TTC549 (cell line): ENCODE data around the gene AKR1C3.

Experiments
- FAIRE-seq: peaks from 2 replicates; lab custom pipeline; 2012; peaks lifted over from hg19 to GRCh38; lab: Jason Lieb, UNC

Gene AKR1C3

DNA sequence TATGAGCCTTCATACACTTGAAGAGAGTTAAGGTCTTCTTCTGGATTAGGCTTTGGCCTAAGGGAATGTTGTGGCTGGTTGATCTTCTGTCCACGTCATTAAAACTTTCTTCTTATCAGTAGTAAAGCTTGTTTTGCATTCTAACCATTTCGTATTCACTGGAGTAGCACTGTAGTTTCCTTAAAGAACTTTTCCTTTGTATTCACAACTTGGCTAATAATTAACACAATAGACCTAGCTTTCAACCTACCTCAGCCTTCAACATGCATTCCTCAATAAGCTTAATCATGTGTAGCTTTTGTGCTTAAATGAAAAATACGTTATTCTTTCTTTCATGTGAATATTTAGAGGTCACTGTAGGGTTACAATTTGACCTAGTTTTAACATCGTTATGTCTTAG lies 48.0 kb downstream of the AKR1C3 start:
- FAIRE-seq, result no peak

DNA sequence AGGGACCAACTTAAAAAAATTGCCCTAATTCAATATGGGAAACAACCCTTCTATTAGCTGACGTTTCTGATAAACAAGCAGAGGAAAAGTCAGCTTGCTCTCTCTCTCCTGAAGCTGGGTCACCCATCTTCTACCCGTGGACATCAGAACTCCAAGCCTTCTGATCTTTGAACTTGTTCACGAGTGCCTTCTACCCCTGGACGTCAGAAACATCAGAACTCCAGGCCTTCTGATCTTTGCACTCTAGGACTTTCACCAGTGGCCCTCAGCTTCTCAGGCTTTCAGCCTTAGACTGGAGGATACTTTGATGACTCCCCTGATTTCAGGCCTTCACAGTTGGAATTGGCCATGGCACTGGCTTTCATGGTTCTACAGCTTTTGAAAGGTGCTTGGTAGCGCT lies 48.9 kb downstream of the AKR1C3 start:
- no peak for FAIRE-seq

DNA sequence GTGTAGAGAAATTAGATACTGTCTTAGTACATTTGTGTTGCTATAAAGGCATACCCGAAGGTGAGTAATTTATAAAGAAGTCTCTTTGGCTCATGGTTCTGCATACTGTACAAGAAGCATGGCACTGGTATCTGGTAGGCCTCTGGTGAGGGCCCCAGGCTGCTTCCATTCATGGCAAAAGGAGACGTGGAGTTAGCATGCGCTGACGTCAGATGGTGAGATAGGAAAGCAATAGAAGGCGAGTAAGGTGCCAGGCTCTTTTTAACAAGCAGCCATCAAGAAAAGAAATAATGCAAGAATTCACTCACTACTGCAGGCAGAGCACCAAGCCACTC lies 52.7 kb downstream of the AKR1C3 start:
- FAIRE-seq, result no peak

- no peak for FAIRE-seq
Observed at GRCh38 chr10:5147255-5147980, 53.2 kb downstream of the AKR1C3 start.

DNA sequence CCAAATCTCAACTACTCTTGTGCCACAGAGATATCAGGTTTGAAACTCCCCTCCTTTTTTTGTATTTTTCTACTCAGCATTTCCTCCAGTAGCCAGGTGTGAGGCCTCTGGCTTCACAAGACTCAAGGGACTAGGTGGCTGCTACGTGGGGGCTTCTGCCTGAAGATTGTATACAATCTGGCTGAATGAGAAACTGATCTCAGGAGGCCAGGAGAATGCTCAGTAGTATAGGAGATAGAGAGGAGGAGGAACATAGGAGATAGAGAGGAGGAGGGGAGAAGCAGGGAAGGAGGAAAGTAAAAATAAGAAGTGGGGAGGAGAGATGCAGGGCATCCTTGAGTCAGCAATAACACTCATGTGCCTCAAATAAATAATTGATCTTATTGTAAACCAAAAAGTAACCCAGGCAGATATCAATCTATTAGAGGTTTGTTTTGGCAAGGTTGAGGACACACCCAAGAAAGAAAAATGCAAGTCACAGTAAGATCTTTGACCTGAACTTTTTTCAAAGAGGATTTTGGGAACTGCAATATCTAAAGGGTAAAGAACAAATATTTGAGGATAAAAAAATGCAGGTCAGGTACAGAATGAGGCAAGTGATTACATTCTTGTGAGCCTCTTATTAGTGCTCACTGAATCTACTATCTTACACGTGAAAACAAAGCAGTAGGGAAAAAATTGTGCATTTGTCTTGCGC lies 53.9 kb downstream of the AKR1C3 start:
- no peak for FAIRE-seq

GRCh38 chr10:5148678-5149032 lies 54.4 kb downstream of the AKR1C3 start:
- FAIRE-seq, result no peak

- FAIRE-seq, result no peak
Observed at GRCh38 chr10:5151076-5151475, 56.9 kb downstream of the AKR1C3 start.

- FAIRE-seq, result no peak
Observed at GRCh38 chr10:5155951-5156350, 61.7 kb downstream of the AKR1C3 start.
